ENCODE measurements around the gene TANK. TPM values are rescaled to one million over a fixed set of nuclear protein-coding genes. Genes with fewer than 3 reads are reported as not detected.
A peak's percentile ranks its signal among the peaks of the same experiment; 100 is the strongest.

The TANK gene
- total and polyA plus RNA-seq, 2 of the 13 experiments (the other 11 are each of a cell fraction or from before 2014, with no cell fraction given) = 66.9 to 96.1 TPM

GRCh38 chr2:161219211-161219610 is 59.0 kb downstream of the TANK start (continued):
- TF ChIP-seq AGO1 (IDR thresholded peaks at IDR 0.05; ENCODE audit: low read depth, low read length, poor library complexity, severe bottlenecking) (no peak), CENPT (CRISPR knock-in tag; IDR thresholded peaks at IDR 0.05; ENCODE audit: low read depth) (no peak), KLF11 (CRISPR knock-in tag; IDR thresholded peaks at IDR 0.05) (no peak), PHF20 (CRISPR knock-in tag; IDR thresholded peaks at IDR 0.05) (no peak)

GRCh38 chr2:161223139-161223732 is 63.0 kb downstream of the TANK start:
- Histone ChIP-seq H3K36me3 (replicated peaks in 1 of 2; ENCODE audit: control insufficient read depth in 1 of 2, insufficient read depth in 2 of 2, low read length in 2 of 2) (peaks cover 6 to 35% of the 10 kb centered on the region in 2 experiments), H2AFZ (ENCODE audit: low read length) (no peak overlapping the region), H3K79me2 (ENCODE audit: insufficient read depth, low read length) (no peaks in the 10 kb centered on the region), H3K4me1 (ENCODE audit: insufficient read depth, low read length) (no peaks in the 10 kb centered on the region), H3K4me2 (ENCODE audit: low read depth, low read length) (no peak overlapping the region), H3K9ac (ENCODE audit: insufficient read depth, low read depth, low read length) (no peak overlapping the region), H4K20me1 (ENCODE audit: insufficient read depth, low read length) (no peaks in the 10 kb centered on the region; the same call in 1 of the 2 replicates), H3K27ac (ENCODE audit: extremely low read length, insufficient read depth, low read length) (no peak overlapping the region), H3K9me3 (ENCODE audit: low read length) (no peaks in the 10 kb centered on the region), H3K4me3 (replicated peaks in 1 of 3; ENCODE audit: insufficient read depth in 1 of 3, low read depth in 2 of 3, low read length in 3 of 3) (no peak overlapping the region), H3K27me3 (ENCODE audit: control insufficient read depth in 1 of 2, insufficient read depth in 2 of 2, low read length in 2 of 2) (no peaks in the 10 kb centered on the region)
- peak; percentile 51 for DNase-seq (ENCODE audit: low spot score)
- intact Hi-C loops (cut with micrococcal nuclease; ENCODE audit: unreplicated experiment) = loop anchor here (1.0 to 2.0 kb wide), 4 partner anchors 16 to 723 kb away; no protein-coding TSS in a partner anchor
- ATAC-seq = peak; percentile 69
- in situ Hi-C loops (cut with HindIII; ENCODE audit: extremely low pct_ligation_motif_present, low pct_unique_long_range_greater_than_20kb) = no loop called here
- FAIRE-seq = no peak
- POLR2A ChIA-PET = no interaction called here
- WGBS (ENCODE audit: low lambda C conversion rate) = 77% methylated on average over 3 of the region's 3 CpGs
- CTCF ChIA-PET (ENCODE audit: low intra/inter-chr PET ratio, low total read pairs) = interaction anchor here (0.6 to 3.3 kb wide), 2 partner anchors 50 to 159 kb away, joined by 3 to 28 read pairs; no protein-coding TSS in a partner anchor
- BruUV-seq (replicated peaks) = no TSS peak
- no peak for TF ChIP-seq ZNF761 (CRISPR knock-in tag; conservative IDR thresholded peaks at IDR 0.05)
- TF ChIP-seq XRCC5 (optimal IDR thresholded peaks at IDR 0.05; ENCODE audit: low read length) = no peak
- TF ChIP-seq, protein P1, sequence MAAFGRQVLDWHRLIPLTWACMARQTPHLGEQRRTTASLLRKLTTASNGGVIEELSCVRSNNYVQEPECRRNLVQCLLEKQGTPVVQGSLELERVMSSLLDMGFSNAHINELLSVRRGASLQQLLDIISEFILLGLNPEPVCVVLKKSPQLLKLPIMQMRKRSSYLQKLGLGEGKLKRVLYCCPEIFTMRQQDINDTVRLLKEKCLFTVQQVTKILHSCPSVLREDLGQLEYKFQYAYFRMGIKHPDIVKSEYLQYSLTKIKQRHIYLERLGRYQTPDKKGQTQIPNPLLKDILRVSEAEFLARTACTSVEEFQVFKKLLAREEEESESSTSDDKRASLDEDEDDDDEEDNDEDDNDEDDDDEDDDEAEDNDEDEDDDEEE (CRISPR knock-in tag; IDR thresholded peaks at IDR 0.05) = no peak
- TF ChIP-seq RNF2 (conservative IDR thresholded peaks at IDR 0.05; ENCODE audit: low read depth) = no peak
- no peak for TF ChIP-seq FOXM1 (CRISPR knock-in tag; IDR thresholded peaks at IDR 0.05)
- no peak for TF ChIP-seq PLSCR1 (CRISPR knock-in tag; IDR thresholded peaks at IDR 0.05; ENCODE audit: borderline replicate concordance)
- no peak for TF ChIP-seq MLLT10 (CRISPR knock-in tag; IDR thresholded peaks at IDR 0.05)
- TF ChIP-seq RAD21 (CRISPR knock-in tag; IDR thresholded peaks at IDR 0.05) = peak; percentile 37; the same call in 1 of the 2 replicates
- no peak for TF ChIP-seq CBX5 (CRISPR knock-in tag; IDR thresholded peaks at IDR 0.05; ENCODE audit: borderline replicate concordance)
- TF ChIP-seq ARID3A (IDR thresholded peaks at IDR 0.05; ENCODE audit: low read depth, low read length) = peak; percentile 39; the same call in 1 of the 2 replicates
- no peak for TF ChIP-seq PHB2 (IDR thresholded peaks at IDR 0.05; ENCODE audit: partially characterized antibody)
- TF ChIP-seq KAT2B (IDR thresholded peaks at IDR 0.05; ENCODE audit: borderline replicate concordance, low read depth, low read length) = no peak
- TF ChIP-seq, protein P2, sequence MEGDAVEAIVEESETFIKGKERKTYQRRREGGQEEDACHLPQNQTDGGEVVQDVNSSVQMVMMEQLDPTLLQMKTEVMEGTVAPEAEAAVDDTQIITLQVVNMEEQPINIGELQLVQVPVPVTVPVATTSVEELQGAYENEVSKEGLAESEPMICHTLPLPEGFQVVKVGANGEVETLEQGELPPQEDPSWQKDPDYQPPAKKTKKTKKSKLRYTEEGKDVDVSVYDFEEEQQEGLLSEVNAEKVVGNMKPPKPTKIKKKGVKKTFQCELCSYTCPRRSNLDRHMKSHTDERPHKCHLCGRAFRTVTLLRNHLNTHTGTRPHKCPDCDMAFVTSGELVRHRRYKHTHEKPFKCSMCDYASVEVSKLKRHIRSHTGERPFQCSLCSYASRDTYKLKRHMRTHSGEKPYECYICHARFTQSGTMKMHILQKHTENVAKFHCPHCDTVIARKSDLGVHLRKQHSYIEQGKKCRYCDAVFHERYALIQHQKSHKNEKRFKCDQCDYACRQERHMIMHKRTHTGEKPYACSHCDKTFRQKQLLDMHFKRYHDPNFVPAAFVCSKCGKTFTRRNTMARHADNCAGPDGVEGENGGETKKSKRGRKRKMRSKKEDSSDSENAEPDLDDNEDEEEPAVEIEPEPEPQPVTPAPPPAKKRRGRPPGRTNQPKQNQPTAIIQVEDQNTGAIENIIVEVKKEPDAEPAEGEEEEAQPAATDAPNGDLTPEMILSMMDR (CRISPR knock-in tag; IDR thresholded peaks at IDR 0.05) = peak; percentile 61
- no peak for TF ChIP-seq SNRNP70 (IDR thresholded peaks at IDR 0.05; ENCODE audit: low read depth, low read length)
- TF ChIP-seq RBFOX2 (IDR thresholded peaks at IDR 0.05; ENCODE audit: low read depth, low read length) = no peak

Measured in HepG2 (cell line).